GM12878 (cell line): Measurements from ENCODE around the gene SAXO1. TPM values are rescaled to one million over a fixed set of nuclear protein-coding genes. Genes with fewer than 3 reads are reported as not detected.

Experiments
- ATAC-seq: fragments of 200-7000 bp; cut with Tn5 transposase; 3 replicates; pipeline ENCODE4 v1.9.1; 2020; ENCODE audit warnings: mild to moderate bottlenecking, moderate library complexity
- BruUV-seq: library from RNA; stranded (reverse); fragments of 400-500 nt; replicated peaks from 2 replicates; lab custom pipeline; 2021; lab: Mats Ljungman, UMichigan
- CTCF ChIA-PET: fragments of 300-600 bp; sonication (Branson Sonifier 250); formaldehyde crosslinking; extraction: SDS; loops from one replicate; lab custom pipeline; 2021; ENCODE audit warnings: inconsistent platforms; lab: Yijun Ruan, JAX
- POLR2A ChIA-PET: fragments of 350-600 bp; formaldehyde crosslinking; extraction: SDS; loops from one replicate; lab custom pipeline; 2021; ENCODE audit warnings: inconsistent platforms; lab: Charles Lee
- RAD21 ChIA-PET: fragments of 300-600 bp; sonication (Branson Sonifier 250); formaldehyde crosslinking; loops from one replicate; lab custom pipeline; 2023; ENCODE audit warnings: antibody characterized with exemption; ENCODE audit not compliant: unreplicated experiment; lab: Charles Lee
- SMC1A ChIA-PET: fragments of 300-600 bp; sonication (Branson Sonifier 250); formaldehyde crosslinking; loops from one replicate; lab custom pipeline; 2023; ENCODE audit not compliant: unreplicated experiment, uncharacterized antibody; lab: Charles Lee
- DNase-seq: peaks from one replicate; pipeline ENCODE4 v3.0.0-alpha.2; 2011; ENCODE audit warnings: low read depth, low spot score
- FAIRE-seq: peaks from 3 replicates; lab custom pipeline; 2011; peaks lifted over from hg19 to GRCh38; lab: Jason Lieb, UNC
- H2AFZ ChIP-seq: 2 replicates; pipeline ENCODE4 v1.6.0; 2011; ENCODE audit warnings: low read depth, low read length, control low read depth; ENCODE audit not compliant: control insufficient read depth
- H3K27ac ChIP-seq: 2 replicates; pipeline ENCODE4 v1.5.1; 2011; ENCODE audit warnings: control low read depth; ENCODE audit not compliant: control insufficient read depth, insufficient read depth
- H3K27me3 ChIP-seq, 2 experiments: replicated peaks in 1 of 2; 2 replicates each; pipeline versions ENCODE4 v1.6.0 to v1.6.1; 2011; ENCODE audit warnings: low read length in 1 of 2; ENCODE audit not compliant: control insufficient read depth in 2 of 2, insufficient read depth in 2 of 2
- H3K36me3 ChIP-seq, 2 experiments: 2 replicates each; pipeline ENCODE4 v1.5.1; 2011; ENCODE audit warnings: low read length in 1 of 2; ENCODE audit not compliant: control insufficient read depth in 2 of 2, insufficient read depth in 2 of 2
- H3K4me1 ChIP-seq: 2 replicates; pipeline ENCODE4 v1.6.1; 2011; ENCODE audit warnings: mild to moderate bottlenecking, low read length, moderate library complexity, mixed read lengths; ENCODE audit not compliant: control insufficient read depth, insufficient read depth
- H3K4me2 ChIP-seq: 2 replicates; pipeline ENCODE4 v1.6.0; 2011; ENCODE audit warnings: control low read depth; ENCODE audit not compliant: control insufficient read depth, insufficient read depth
- H3K4me3 ChIP-seq: fragments of 200-600 bp; sonication (generic); 2 replicates; pipeline ENCODE4 v1.5.1; 2016
- H3K79me2 ChIP-seq: 2 replicates; pipeline ENCODE4 v1.6.0; 2011; ENCODE audit warnings: low read length; ENCODE audit not compliant: control insufficient read depth, insufficient read depth
- H3K9ac ChIP-seq: 2 replicates; pipeline ENCODE4 v1.8.0; 2011; ENCODE audit warnings: low read length, control low read depth, mixed read lengths; ENCODE audit not compliant: control insufficient read depth, insufficient read depth
- H3K9me3 ChIP-seq: replicated peaks from 3 replicates; pipeline ENCODE4 v1.5.1; 2011; ENCODE audit warnings: mild to moderate bottlenecking, low read length; ENCODE audit not compliant: control insufficient read depth, insufficient read depth
- H4K20me1 ChIP-seq: 2 replicates; pipeline ENCODE4 v1.6.0; 2011; ENCODE audit not compliant: control insufficient read depth, insufficient read depth
- POLR2A ChIP-seq: IDR thresholded peaks from 2 replicates; pipeline ENCODE4 v1.6.1; 2011; ENCODE audit warnings: low read depth, mild to moderate bottlenecking, low read length
- SPI1 ChIP-seq: IDR thresholded peaks from 2 replicates; pipeline ENCODE4 v1.6.1; 2011; ENCODE audit warnings: low read depth, mild to moderate bottlenecking, low read length, moderate library complexity, borderline replicate concordance; ENCODE audit not compliant: insufficient read depth
- STAT1 ChIP-seq: fragments of 450-650 bp; conservative IDR thresholded peaks from 2 replicates; pipeline ENCODE4 v1.6.1; 2014; ENCODE audit warnings: antibody characterized with exemption, mild to moderate bottlenecking
- STAT3 ChIP-seq: IDR thresholded peaks from 2 replicates; pipeline ENCODE4 v1.6.1; 2011; ENCODE audit warnings: low read depth, low read length, improper control_type of control experiment
- WGBS: methylation state at CpG from one replicate; pipeline ENCODE4 v1.1.6; 2016; ENCODE audit warnings: low lambda C conversion rate; ENCODE audit not compliant: insufficient replicate concordance, insufficient coverage; ENCODE audit errors: missing lambda C conversion rate; 5-methylcytosine and 5-hydroxymethylcytosine counted together
- in situ Hi-C: fragments of 300-500 bp; cut with MboI; formaldehyde crosslinking; loops from 9 replicates; pipeline ENCODE4 v1.14.3; 2018; ENCODE audit warnings: mixed read lengths
- intact Hi-C: fragments of 100-400 bp; cut with micrococcal nuclease; formaldehyde crosslinking; loops from one replicate; pipeline ENCODE4 v1.14.2; 2022; ENCODE audit not compliant: unreplicated experiment
- polyA plus RNA-seq, 11 experiments: library from polyadenylated mRNA; depleted of rRNA in 4 of 11; unstranded in 6 of 11; stranded (reverse) in 5 of 11; fragments of >200 nt; fragmentation: Nextera tagmentation in 4 of 11; fragmentation: Illumina TruSeq in 1 of 11; extraction: Ambion mirVana in 4 of 11; extraction: Trizol in 1 of 11; gene quantifications; 1 replicate in 1 of 11; 2 replicates in 10 of 11; pipeline versions ENCODE4 v1.2.1 to v1.2.3, GENCODE V29; 2011 to 2016; ENCODE audit warnings: inconsistent platforms in 2 of 11, missing spikeins in 2 of 11, low read depth in 1 of 11
- total RNA-seq, 4 experiments: library from RNA; depleted of rRNA in 3 of 4; stranded (reverse); fragments of >200 nt in 3 of 4; fragmentation: Illumina TruSeq in 1 of 4; extraction: Trizol in 1 of 4; gene quantifications; 2 replicates each; pipeline versions ENCODE4 v1.2.1 to v1.2.3, GENCODE V29; 2013 to 2021
- TF ChIP-seq, protein P1 (sequence below): IDR thresholded peaks from 2 replicates; pipeline ENCODE4 v1.6.1; 2011; ENCODE audit warnings: mild to moderate bottlenecking, low read depth, low read length, moderate library complexity; ENCODE audit not compliant: insufficient replicate concordance
- TF ChIP-seq, protein P2 (sequence below), 3 experiments: IDR thresholded peaks in 2 of 3; conservative IDR thresholded peaks in 1 of 3; 2 replicates each; pipeline ENCODE4 v1.5.1; 2011; ENCODE audit warnings: low read depth in 3 of 3, low read length in 3 of 3, mild to moderate bottlenecking in 3 of 3, control low read depth in 2 of 3, moderate library complexity in 2 of 3, inconsistent platforms in 1 of 3, mixed read lengths in 1 of 3; ENCODE audit not compliant: control insufficient read depth in 2 of 3, insufficient read depth in 1 of 3; ENCODE audit errors: extremely low read depth in 1 of 3
- TF ChIP-seq, protein P3 (sequence below): IDR thresholded peaks from 2 replicates; pipeline ENCODE4 v1.6.1; 2011; ENCODE audit warnings: borderline replicate concordance, low read depth, mild to moderate bottlenecking, moderate library complexity, low read length; ENCODE audit not compliant: insufficient read depth, poor library complexity, severe bottlenecking

The SAXO1 gene
- total and polyA plus RNA-seq, 10 of the 15 experiments (the other 5 are each of a cell fraction or from before 2014, with no cell fraction given), result under 0.01 to 0.01 TPM; not detected in 8

DNA sequence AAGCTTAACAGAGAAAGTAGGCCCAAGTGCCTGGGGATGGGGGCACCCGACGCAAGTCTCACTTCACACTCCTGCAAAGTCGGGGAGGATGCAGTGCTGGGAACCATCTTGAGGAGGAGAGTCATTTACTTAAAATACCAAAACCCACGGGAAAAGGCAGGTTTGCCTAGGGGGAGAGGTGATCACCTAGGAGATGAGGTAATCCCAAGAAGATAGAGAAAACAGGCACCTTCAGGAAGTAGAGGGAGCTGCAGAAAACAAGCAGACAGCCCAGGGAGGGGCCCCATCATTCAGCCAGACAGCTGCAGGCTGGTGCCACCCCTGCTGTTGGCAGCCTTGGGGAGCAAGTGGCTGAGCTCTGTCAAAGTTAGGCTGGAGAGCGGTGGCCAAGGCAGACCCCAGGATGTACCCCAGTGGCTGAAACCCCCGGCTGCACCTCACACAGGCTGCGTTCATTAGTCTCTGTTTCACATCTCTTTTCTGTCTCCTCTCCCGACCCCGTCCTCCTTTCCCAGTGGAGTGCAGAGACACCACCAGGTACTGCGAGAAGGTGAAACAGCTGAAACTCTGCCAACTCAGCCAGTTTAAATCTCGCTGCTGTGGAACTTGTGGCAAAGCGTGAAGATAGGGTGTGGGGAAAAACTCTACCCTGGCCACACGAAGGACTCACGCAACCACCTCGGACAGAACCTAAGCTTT lies 124.9 kb downstream of the SAXO1 start:
- H3K27me3 ChIP-seq, result no peaks in the 10 kb centered on the region; a peak in 3 of 4 replicates
- FAIRE-seq (no peak), DNase-seq (no peak), ATAC-seq (peak; percentile 20; the same call in 2 of the 3 replicates)
- H3K9ac ChIP-seq, result no peak overlapping the region
- in situ Hi-C loops, result no loop called here
- no peaks in the 10 kb centered on the region; the same call in 1 of the 2 replicates for H3K4me1 ChIP-seq
- H3K36me3 ChIP-seq, result no peaks in the 10 kb centered on the region
- BruUV-seq, result no TSS peak
- RAD21 ChIA-PET, result no interaction called here
- no peak overlapping the region for H3K4me2 ChIP-seq
- 42% methylated on average over 15 of the region's 15 CpGs for WGBS
- H3K4me3 ChIP-seq, result no peak overlapping the region
- POLR2A ChIA-PET, result no interaction called here
- no peaks in the 10 kb centered on the region for H4K20me1 ChIP-seq
- CTCF ChIA-PET, result no interaction called here
- no peaks in the 10 kb centered on the region; the same call in 2 of the 3 replicates for H3K9me3 ChIP-seq
- no peak overlapping the region for H3K27ac ChIP-seq
- TF ChIP-seq STAT3, result no peak
- TF ChIP-seq STAT1, result no peak
- TF ChIP-seq, protein P1, sequence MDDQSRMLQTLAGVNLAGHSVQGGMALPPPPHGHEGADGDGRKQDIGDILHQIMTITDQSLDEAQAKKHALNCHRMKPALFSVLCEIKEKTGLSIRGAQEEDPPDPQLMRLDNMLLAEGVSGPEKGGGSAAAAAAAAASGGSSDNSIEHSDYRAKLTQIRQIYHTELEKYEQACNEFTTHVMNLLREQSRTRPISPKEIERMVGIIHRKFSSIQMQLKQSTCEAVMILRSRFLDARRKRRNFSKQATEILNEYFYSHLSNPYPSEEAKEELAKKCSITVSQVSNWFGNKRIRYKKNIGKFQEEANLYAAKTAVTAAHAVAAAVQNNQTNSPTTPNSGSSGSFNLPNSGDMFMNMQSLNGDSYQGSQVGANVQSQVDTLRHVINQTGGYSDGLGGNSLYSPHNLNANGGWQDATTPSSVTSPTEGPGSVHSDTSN, result no peak
- TF ChIP-seq, protein P2, sequence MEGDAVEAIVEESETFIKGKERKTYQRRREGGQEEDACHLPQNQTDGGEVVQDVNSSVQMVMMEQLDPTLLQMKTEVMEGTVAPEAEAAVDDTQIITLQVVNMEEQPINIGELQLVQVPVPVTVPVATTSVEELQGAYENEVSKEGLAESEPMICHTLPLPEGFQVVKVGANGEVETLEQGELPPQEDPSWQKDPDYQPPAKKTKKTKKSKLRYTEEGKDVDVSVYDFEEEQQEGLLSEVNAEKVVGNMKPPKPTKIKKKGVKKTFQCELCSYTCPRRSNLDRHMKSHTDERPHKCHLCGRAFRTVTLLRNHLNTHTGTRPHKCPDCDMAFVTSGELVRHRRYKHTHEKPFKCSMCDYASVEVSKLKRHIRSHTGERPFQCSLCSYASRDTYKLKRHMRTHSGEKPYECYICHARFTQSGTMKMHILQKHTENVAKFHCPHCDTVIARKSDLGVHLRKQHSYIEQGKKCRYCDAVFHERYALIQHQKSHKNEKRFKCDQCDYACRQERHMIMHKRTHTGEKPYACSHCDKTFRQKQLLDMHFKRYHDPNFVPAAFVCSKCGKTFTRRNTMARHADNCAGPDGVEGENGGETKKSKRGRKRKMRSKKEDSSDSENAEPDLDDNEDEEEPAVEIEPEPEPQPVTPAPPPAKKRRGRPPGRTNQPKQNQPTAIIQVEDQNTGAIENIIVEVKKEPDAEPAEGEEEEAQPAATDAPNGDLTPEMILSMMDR (IDR thresholded peaks at IDR 0.05 in 2 of 3, conservative IDR thresholded peaks at IDR 0.05 in 1 of 3; ENCODE audit: control insufficient read depth in 2 of 3, extremely low read depth in 1 of 3, insufficient read depth in 1 of 3, low read depth in 3 of 3, low read length in 3 of 3), result peak in 1 of 3 experiments; percentile 12; a peak in 2 of 6 replicates
- peak; percentile 54; the same call in 1 of the 2 replicates for TF ChIP-seq SPI1
- TF ChIP-seq, protein P3, sequence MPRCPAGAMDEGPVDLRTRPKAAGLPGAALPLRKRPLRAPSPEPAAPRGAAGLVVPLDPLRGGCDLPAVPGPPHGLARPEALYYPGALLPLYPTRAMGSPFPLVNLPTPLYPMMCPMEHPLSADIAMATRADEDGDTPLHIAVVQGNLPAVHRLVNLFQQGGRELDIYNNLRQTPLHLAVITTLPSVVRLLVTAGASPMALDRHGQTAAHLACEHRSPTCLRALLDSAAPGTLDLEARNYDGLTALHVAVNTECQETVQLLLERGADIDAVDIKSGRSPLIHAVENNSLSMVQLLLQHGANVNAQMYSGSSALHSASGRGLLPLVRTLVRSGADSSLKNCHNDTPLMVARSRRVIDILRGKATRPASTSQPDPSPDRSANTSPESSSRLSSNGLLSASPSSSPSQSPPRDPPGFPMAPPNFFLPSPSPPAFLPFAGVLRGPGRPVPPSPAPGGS, result no peak
- TF ChIP-seq POLR2A, result no peak
- intact Hi-C loops, result no loop called here
- H2AFZ ChIP-seq, result no peak overlapping the region
- SMC1A ChIA-PET, result no interaction called here
- H3K79me2 ChIP-seq, result no peaks in the 10 kb centered on the region
